NCI-H128 (cell line): ENCODE data around the gene KPNA1.

ENCODE experiments used
- DNase-seq: peaks from one replicate; lab custom pipeline; 2025; ENCODE audit not compliant: unreplicated experiment; lab: John Stamatoyannopoulos, UW

KPNA1 gene

DNA sequence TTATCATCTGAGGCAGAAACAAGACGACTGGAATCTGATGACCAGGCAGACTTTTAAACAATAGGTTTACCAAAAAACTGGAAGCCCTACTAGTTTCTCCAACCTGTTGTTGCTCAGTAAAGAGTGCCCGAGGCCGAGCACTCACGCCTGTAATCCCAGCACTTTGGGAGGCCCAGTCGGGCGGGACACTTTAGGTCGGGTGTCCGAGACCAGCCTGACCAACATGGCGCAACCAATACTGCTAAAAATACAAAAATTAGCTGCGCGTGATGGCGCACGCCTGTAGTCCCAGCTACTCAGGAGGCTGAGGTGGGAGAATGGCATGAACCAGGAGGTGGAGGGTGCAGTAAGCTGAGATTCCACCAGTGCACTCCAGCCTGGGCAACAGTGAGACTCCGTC lies 97.8 kb downstream of the KPNA1 start:
- DNase-seq, result no peak

DNA sequence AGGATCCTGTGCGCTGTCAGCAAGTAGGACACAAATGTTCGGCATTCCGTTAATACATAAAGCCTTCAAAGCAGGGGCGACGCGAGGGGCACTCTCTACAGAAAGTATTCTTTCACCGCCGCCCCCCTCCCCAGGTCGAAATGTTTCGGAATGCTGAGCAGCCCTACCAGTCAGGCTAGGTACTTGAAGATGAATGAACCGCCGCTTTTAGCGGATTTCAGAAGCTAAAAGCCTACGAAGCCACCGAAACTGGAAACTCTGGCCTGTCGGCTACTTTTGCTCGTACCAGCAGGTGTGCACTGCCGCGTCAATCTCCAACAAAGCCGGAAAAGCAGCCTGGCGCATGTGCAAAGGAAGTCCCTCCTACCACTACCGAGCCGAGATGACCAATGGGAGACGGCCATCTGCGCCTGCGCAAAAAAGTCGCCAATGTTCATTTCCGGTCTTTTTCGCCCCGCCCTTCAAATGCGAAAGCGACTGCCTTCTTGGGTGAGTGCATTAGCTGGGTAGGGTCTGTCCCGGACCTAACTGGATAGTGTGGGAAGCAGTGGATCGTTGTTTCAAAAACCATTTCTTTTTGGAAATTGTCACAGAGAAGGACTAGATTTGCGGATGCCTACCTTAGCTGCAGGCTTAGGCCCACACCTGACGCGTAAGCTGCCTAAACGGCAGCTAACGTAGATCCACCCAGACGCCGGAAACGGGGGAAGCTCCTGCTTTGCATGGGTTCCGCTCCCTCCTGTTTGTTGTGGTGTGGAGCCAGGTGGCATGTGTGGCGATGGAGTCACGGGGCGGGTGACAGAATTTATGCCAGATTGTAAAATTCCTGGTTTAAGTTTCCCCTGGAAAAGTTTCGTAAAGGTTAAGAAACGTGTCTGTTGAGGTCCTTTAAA lies 98.7 kb downstream of the KPNA1 start, which contains the start of gene WDR5B:
TSS of gene WDR5B (minus strand) at position 301 of the 893 bp plus-strand sequence. CDS start 534 bp downstream, outside the sequence.
- no peak for DNase-seq

DNA sequence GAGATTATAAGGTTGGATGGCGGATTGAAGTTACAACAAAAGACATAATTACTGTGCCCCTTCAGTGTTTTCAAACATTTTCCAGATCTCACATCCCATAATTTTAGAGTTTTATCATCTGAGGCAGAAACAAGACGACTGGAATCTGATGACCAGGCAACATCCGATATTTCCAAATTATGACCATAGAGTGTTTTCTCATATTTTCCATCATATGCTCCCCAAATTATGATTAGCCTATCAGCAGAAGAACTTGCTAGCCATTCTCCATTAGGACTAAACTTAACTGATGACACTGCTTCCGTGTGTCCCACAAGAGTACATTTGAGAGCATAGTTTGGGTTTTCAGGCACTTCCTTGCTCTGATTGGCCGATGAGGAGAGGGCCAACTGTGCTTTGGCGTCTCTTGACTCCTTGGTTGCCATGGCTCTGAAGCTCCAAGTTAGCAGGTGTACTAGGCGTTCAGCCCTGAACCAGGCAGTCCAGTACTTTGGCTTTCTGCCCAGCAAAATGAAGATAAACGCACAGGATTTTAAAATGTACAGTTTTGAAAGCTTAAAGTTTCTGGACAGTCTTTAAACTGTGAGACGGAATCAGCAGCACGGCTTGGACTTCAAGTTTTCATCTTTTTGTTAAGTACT lies 99.5 kb downstream of the KPNA1 start:
- DNase-seq, result no peak

GRCh38 chr3:122414391-122414790 lies 100.3 kb downstream of the KPNA1 start:
- no peak for DNase-seq

DNA sequence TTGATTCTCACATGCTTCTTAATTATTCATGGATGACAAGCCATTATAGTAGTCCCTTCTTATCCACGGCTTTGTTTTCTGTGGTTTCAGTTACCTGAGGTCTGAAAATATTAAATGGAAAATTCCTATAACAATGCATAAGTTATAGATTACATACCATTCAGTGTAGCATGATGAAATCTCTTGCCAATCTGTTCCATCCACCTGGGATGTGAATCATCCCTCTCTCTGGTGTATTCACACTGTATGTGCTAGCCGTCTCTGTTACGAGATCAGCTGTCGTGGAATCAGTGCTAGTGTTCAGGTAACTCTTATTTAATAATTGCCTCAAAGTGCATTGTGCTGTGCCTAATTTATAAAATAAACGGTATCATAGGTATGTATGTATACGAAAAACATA lies 104.1 kb downstream of the KPNA1 start:
- DNase-seq, result no peak

GRCh38 chr3:122410111-122410510 lies 104.6 kb downstream of the KPNA1 start:
- DNase-seq, result no peak

DNA sequence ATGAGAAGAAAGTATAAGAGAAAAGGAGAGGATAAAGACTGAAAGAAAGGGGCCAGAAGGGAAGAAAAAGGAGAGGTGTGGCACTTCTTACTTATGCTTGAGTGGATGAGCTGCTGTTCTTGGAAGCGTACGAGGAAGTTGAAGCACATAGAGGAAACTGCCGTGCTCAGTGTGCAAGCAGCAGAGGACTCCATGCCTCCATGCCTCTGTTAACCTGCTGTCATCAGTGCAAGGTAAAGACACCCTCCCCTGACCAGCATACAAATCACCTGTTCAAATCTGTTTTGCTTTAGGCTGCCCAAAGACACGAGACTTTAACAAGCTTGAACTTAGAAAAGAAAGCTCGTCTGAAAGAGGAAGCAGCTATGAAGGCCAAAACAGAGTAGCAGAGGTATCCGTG lies 105.3 kb downstream of the KPNA1 start:
- DNase-seq, result no peak

DNA sequence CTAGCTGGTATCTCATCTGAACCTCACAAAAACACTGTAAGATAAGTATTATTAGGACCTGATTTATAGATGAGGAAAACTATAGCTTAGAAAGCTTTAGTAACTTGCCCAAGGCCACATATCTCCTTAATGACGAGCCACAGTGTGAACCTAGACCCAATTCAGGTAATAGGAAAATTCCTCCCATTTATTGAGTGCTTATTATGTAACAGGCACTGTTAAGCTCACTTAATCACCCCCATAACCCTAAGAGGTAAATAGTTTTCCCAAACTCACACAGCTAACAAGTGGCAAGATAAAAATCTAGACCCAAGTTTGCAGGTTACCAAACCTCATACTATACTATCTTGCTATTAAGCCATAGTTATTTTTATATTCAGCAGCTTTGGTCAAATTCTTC lies 106.8 kb downstream of the KPNA1 start:
- no peak for DNase-seq

- DNase-seq, result no peak
These were observed 108.5 kb downstream of the KPNA1 start for GRCh38 chr3:122406198-122406597.

DNA sequence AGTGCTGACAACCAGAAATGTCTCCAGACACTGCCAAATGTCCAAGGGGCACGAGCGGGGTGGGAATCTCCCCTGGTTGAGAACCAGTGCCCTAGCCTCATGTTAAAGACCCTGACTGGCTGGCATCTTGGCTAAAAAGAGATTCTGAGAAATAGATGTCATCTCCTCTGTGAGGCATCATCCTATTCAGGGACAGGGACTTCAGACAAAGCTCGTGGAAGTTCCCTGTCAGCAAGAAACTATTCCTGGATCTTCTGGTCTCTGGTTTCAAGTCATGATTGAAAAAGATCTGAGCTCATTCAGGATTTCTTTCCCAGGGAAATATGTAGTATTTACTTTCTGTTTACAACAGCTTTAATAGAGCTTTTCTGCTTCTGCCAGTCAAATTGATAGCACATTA lies 109.7 kb downstream of the KPNA1 start:
- no peak for DNase-seq

DNA sequence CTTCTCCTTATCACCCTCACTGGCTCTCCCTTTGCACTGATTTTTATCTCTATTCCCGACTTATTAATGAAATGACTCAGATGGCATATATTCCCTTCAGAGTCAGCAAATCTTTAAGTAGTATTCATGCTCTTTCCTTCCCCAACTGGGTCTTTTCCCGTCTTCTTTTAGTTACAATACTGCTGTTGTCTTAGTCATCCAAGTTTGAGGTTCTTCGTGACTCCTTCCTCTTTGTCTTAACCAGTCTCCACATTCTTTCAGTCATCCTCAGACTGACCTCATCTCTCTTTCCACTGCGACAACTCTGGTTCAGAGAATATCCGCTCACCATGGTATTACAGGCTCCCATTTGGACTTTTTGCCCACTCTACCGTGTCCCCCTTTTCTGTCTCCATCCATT lies 111.2 kb downstream of the KPNA1 start:
- DNase-seq, result no peak

DNA sequence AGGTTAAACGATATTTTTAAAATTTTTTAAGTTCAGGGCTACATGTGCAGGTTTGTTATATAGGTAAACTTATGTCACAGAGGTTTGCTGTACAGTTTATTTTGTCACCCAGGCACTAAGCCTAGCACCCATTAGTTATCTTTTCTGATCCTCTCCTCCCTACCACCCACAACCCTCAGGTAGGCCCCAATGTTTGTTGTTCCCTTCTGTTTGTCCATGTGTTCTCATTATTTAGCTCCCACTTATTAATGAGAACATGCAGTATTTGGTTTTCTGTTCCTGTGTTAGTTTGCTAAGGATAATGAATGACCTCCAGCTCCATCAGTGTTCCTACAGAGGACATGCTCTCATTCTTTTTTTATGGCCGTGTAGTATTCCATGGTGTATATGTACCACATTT lies 115.8 kb downstream of the KPNA1 start:
- no peak for DNase-seq

DNA sequence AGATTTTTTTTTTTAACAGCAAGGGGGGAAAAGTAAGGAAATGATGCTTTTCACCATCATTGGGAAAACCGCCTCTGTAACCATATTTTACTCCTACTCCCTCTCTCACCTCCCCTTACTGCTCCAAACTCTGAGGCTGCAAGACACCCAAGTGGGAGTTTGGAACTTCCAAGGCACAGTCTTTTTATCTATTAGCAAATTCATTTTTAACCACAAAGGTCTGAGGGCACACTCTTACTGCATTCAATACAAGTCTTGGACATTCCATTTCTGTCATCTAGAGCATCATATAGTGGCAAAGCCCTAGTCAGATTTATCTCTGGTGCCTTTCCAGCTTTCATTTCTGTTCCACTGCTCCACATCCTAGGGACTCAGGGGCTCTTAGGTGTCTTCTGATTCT lies 117.5 kb downstream of the KPNA1 start:
- no peak for DNase-seq

DNA sequence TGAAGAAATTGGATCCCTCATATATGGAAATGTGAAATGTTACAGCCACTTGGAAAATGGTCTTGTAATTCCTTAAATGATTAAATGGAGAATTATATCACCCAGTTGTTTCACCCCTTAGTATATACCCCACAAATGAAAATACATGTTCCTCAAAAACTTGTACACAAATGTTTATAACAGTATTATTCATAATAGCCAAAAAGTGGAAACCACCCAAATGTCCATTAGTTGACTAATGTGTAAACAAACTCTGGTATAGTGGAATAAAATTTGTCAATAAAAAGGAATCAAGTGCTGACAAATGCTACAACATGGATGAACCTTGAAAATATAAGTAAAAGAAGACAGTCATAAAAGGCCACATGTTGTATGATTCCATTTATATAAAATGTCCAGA lies 118.2 kb downstream of the KPNA1 start:
- no peak for DNase-seq

DNA sequence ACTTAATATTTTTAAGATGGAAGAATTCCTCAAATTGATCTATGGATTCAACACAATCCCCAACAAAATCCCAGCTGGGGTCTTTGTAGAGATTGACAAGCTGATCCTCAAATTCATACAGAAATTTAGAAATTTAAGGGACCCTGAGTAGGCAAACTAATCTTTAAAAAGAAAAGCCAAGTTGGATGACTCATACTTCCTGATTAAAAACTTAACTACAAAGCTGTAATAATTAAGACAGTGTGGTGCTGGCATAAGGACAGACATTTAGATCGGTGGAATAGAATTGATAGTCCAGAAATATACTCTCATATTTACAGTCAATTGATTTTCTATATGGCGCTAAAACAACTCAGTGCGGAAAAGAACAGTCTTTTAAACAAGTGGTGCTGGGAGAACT lies 119.2 kb downstream of the KPNA1 start:
- no peak for DNase-seq

- no peak for DNase-seq
These were observed 120.6 kb downstream of the KPNA1 start for GRCh38 chr3:122394173-122394572.

DNA sequence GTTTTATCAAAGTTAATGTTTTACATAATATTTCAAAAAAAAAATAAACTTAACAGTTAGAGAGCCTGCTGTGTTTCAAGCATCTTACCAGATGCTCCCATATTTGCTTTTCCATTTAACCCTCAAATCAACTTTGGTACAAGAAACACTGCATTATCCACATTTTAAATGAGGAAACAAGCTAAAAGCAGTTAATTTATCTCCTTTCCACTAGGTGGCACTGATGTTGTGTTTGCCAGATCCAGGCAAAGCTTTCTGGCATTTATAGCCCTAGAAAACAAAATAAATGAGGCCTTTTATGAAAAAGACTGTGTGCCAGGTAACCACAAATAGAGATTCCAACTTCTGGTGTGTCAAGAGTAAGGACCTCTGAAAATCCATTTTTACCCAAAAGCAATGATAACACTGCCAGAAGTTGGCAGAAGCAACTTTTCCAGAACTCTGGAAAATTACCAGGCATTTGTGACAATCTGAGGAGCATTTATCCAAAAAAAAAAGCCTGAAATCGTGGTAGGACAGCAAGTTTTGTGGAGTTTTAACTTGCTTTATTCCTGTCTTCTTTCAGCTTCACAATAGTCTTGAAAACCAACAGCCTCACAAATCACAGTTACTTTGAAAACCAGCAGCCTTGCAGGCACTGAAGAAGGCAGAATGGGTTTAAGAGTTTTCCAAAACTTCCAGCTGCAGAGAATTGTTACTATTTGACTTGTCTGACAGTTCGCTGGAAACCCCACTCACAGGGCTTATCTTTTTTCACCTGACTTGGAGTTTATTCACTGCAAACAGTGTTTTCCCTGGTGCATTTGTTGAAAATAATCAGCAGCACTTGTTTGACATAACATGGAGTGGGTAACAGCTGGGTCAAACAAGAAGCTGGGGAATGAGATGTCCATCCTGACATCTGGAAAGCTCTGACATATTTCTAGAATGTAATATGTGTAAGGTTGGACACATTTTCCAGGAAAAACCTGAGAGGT lies 121.6 kb downstream of the KPNA1 start:
- DNase-seq, result no peak

DNA sequence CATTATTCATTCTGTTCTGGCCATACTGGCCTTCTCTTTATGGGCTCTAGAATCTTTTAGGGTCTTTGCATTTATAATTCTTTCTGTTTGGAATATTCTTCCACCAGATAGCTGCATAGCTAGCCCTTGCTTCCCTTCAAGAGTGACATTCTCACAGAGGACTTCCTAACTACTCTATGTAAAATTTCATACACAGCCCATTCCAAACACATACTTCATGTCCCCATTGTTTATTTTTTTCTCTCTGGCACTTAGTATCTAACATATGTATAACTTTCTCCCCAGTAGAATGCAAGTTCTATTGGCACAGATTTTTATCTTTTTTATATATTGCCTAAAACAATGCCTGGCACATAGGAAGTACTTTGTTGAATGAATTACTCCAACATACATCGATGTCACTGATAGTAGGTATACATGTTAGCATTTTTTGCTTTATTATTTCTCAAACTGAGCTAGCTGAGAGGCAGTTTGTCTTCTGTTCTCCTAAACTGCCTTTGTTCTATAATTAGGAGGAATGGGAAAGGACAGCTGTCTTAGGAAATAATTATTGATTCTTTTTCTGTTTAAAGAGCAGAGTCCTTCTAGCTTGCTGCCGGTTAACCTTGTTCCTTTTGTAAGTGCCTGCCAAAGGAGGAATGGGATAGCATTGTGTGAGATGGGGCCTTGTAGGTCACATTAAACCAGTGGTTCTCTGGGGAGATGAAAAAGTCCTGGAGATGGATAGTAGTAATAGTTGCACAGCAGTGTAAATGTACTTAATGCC lies 122.9 kb downstream of the KPNA1 start:
- no peak for DNase-seq

DNA sequence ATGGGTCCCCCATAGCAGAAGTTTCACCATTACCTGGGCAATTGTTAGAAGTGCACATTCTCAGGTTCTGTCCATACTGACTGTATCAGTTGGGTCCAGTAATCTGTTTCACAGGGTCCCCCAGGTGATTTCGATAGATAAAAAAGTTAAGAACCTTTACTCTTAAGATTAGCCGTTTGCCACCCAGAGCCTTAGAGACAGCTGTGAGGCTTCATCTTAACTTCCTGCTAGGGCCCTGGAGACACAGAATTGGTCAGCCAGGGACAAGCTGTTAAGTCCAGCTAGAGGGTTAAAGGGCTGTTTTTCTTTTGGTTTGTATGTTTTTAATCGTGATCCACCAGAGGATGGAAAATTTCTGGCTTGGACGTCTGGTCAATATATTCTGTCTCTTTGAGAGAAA lies 124.1 kb downstream of the KPNA1 start:
- no peak for DNase-seq

DNA sequence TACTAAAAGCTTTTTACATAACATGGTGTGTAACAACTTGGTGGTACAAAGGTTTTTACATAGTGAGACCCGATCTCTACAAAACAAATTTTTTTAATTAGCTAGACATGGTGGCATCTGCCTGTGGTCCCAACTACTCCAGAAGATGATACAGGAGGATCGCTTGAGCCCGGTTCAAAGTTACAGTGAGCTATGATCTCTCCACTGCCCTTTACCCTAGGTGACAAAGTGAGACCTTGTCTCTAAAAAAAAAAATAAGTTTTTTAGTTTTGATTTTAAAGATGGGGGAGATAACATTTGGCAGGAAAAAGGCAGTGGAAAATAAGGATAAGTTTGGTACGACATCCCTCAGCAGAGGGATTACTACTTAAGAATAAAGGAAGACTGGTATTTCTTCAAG lies 124.8 kb downstream of the KPNA1 start:
- no peak for DNase-seq

DNA sequence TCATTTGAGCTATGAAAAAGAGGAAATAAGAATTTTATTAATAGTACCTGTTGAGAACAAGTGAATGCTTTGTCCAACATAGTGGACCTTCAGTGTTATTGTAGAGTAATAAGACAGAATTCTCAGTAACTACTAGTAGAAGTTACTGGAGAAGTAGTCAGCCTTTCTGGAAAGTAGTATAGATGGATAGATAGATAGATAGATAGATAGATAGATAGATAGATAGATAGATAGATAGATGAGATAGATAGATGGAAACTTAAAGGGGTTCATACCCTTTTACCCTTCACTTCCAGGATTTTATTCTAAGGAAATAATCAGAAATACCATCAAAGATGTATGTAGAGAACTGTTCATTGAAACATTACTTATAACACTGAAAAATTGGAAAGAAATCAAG lies 125.5 kb downstream of the KPNA1 start:
- DNase-seq, result no peak
